Measurements from ENCODE around the gene PRKCG. TPM values are rescaled to one million over a fixed set of nuclear protein-coding genes. Genes with fewer than 3 reads are reported as not detected.
A peak's percentile ranks its signal among the peaks of the same experiment; 100 is the strongest.
"Not testable (repeated sequence)": the region's sequence is repeated elsewhere in the genome, so short reads cannot be mapped to it uniquely, and the experiment has no call there.

The PRKCG gene
- total RNA-seq = 1 to 10 TPM in 2 of 5 experiments, not detected in 3; 1.6 to 2.4 TPM
- under 1 TPM in 1 of 2 donors, not detected in 1; 0.05 TPM for polyA plus RNA-seq
- total RNA-seq = 5.4 reads per million, percentile 25 among the genes with 10 or more reads in this experiment

DNA sequence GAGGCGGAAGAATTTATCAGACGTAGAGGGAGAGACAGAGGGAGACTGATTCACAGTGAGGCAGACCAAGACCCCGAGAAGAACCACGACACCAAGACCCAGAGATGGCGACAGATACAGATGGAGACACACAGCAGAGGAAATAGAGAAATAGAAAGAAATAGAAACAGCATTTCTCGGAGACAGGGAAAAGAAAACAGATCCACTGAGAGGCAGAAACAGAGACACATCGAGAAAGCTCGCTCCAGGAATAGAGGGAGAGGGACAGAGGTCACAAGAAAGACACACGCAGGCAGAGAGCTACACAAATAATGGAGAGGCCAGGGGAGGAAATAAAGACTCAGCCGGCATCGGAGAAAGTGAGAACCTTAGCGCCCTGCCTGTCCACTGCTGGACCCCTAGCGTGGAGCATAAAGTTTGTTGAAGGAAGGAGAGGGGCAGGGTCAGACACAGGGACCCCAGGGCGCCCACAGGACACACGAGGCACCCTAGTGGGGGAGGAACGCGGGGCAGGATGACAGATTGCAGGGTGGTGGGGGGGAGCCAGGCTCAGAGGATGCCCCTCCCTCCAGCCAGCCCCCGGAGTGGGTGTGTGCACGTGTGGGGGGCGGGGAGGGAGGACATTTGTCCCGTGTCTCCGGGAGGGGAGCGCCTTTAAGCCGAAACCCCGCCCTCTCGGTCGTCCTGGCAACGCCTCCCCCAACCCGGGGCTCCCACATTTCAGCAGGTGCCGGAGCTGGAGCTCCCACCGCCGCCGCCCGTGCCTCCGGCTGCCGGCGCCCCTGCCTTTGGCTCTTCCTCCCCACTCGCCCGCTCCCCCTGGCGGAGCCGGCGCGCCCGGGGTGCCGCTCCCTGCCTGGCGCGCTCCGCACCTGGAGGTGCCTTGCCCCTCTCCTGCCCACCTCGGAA is at the start of gene PRKCG:
Gene PRKCG, plus strand, starts transcription at position 716 of the 909 bp plus-strand sequence. CDS start 298 bp downstream, outside the sequence.
- Histone ChIP-seq H3K36me3 (ENCODE audit: control insufficient read depth in 2 of 3, insufficient read depth in 3 of 3, low read length in 3 of 3) (no peaks in the 10 kb centered on the region), H3K27me3 (ENCODE audit: control insufficient read depth in 2 of 2, insufficient read depth in 2 of 2, low read length in 2 of 2) (peaks cover 0 to 31% of the 10 kb centered on the region in 2 donors), H3K4me1 (ENCODE audit: control insufficient read depth in 2 of 2, insufficient read depth in 2 of 2, low read length in 2 of 2) (peaks cover 25 to 44% of the 10 kb centered on the region in 2 donors), H3K27ac (ENCODE audit: low read depth, low read length) (no peak within 1 kb of the TSS), H3K9me3 (ENCODE audit: control insufficient read depth in 2 of 3, low read length in 3 of 3) (no peaks in the 10 kb centered on the region), H3K4me3 (ENCODE audit: low read length) (peak within 1 kb of the TSS; percentile 47)
- intact Hi-C loops (cut with micrococcal nuclease) = loop anchor here (1.0 to 5.0 kb wide), 4 partner anchors 13 to 89 kb away; no protein-coding TSS in a partner anchor
- ChIA-PET CTCF (interaction anchor here (0.8 to 1.5 kb wide), 9 partner anchors 9 to 39 kb away, joined by 3 to 10 read pairs (median 3); no protein-coding TSS in a partner anchor), POLR2A (interaction anchor here (0.9 to 3.2 kb wide), 2 partner anchors 11 to 14 kb away, joined by 3 to 23 read pairs; partner anchors contain the start of gene MYADM)
- Mint-ChIP-seq H3K36me3 (peaks cover 0 to 7% (median 0%) of the 10 kb centered on the region in 5 donors), H3K4me3 (peak within 1 kb of the TSS in 9 of 10 donors; percentile 10 to 54 (median 37)), H3K9me3 (peaks cover 0 to 6% (median 0%) of the 10 kb centered on the region in 11 donors), H3K4me1 (peaks cover 15 to 39% (median 24%) of the 10 kb centered on the region in 7 donors), H3K27me3 (peaks cover 21 to 35% (median 26%) of the 10 kb centered on the region in 5 donors), H3K27ac (peak within 1 kb of the TSS in 1 of 9 donors; percentile 65)
- DNase-seq (peak; percentile 60 to 75 (median 69)), ATAC-seq (peak; percentile 47)

DNA sequence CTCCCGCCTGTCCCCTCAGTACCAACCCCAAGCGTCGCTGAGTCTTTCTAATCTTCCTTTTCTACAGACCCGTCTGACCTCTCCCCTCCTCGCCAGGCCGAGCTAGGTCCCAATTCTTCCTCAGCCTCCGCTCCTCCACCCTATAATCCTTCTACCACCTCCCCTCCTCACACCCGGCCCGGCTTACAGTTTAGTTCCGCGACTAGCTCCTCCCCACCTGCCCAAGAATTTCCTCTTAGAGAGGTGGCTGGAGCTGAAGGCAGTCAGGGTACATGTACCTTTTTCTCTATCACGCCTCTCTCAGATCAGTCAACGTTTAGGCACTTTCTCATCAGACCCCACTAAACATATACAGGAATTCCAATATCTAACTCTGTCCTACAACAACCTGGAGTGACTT is 49.1 kb upstream of the PRKCG start:
- H3K27me3 Mint-ChIP-seq = peaks cover 23 to 62% (median 34%) of the 10 kb centered on the region in 5 donors
- intact Hi-C loops (cut with micrococcal nuclease); H3K4me1 ChIP-seq (ENCODE audit: control insufficient read depth in 2 of 2, insufficient read depth in 2 of 2, low read length in 2 of 2): not testable (repeated sequence)

DNA sequence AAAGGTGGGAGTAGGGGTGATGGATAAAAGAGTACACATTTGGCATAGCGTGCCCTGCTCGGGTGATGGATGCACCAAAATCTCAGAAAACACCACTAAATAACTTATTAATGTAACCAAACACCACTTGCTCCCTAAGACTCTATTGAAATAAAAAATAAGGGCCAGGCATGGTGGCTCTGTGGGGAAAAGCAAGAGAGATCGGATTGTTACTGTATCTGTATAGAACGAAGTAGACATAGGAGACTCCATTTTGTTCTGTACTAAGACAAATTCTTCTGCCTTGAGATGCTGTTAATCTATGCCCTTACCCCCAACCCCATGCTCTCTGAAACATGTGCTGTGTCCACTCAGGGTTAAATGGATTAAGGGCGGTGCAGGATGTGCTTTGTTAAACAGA is 43.6 kb upstream of the PRKCG start:
- H3K27ac ChIP-seq (ENCODE audit: low read depth, low read length); H3K36me3 ChIP-seq (ENCODE audit: control insufficient read depth in 2 of 3, insufficient read depth in 3 of 3, low read length in 3 of 3); H3K4me3 Mint-ChIP-seq; H3K27me3 ChIP-seq (ENCODE audit: control insufficient read depth in 2 of 2, insufficient read depth in 2 of 2, low read length in 2 of 2); DNase-seq; H3K9me3 Mint-ChIP-seq; POLR2A ChIA-PET; H3K9me3 ChIP-seq (ENCODE audit: control insufficient read depth in 2 of 3, low read length in 3 of 3); H3K27ac Mint-ChIP-seq; ATAC-seq; H3K4me1 Mint-ChIP-seq; CTCF ChIA-PET; H3K36me3 Mint-ChIP-seq; intact Hi-C loops (cut with micrococcal nuclease); H3K4me1 ChIP-seq (ENCODE audit: control insufficient read depth in 2 of 2, insufficient read depth in 2 of 2, low read length in 2 of 2); H3K4me3 ChIP-seq (ENCODE audit: low read length): not testable (repeated sequence)
- peaks cover 4 to 28% (median 12%) of the 10 kb centered on the region in 5 donors for H3K27me3 Mint-ChIP-seq

More for the DNA sequence above, 49.1 kb upstream of the PRKCG start:
- H3K9me3 ChIP-seq (ENCODE audit: control insufficient read depth in 2 of 3, low read length in 3 of 3); DNase-seq; H3K4me3 Mint-ChIP-seq; H3K36me3 Mint-ChIP-seq; CTCF ChIA-PET; H3K4me3 ChIP-seq (ENCODE audit: low read length); H3K4me1 Mint-ChIP-seq; H3K9me3 Mint-ChIP-seq; H3K27ac Mint-ChIP-seq; H3K27me3 ChIP-seq (ENCODE audit: control insufficient read depth in 2 of 2, insufficient read depth in 2 of 2, low read length in 2 of 2); H3K36me3 ChIP-seq (ENCODE audit: control insufficient read depth in 2 of 3, insufficient read depth in 3 of 3, low read length in 3 of 3); H3K27ac ChIP-seq (ENCODE audit: low read depth, low read length); ATAC-seq; POLR2A ChIA-PET: not testable (repeated sequence)

DNA sequence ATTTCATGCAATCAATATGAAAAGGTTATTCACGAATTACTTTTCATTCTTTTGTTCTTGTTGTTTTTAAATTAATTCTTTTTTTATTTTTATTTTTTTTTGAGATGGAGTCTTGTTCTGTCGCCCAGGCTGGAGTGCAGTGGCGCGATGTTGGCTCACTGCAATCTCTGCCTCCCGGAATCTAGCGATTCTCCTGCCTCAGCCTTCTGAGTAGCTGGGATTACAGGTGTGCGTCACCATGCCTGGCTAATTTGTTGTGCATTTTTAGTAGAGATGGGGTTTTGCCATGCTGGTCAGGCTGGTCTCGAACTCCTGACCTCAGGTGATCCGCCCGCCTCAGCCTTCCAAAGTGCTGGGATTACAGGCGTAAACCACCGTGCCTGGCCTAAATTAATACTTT is 41.8 kb upstream of the PRKCG start:
- H3K36me3 Mint-ChIP-seq; H3K27me3 ChIP-seq (ENCODE audit: control insufficient read depth in 2 of 2, insufficient read depth in 2 of 2, low read length in 2 of 2); H3K4me1 Mint-ChIP-seq; ATAC-seq; H3K9me3 ChIP-seq (ENCODE audit: control insufficient read depth in 2 of 3, low read length in 3 of 3); H3K4me3 ChIP-seq (ENCODE audit: low read length); H3K27ac Mint-ChIP-seq; DNase-seq; POLR2A ChIA-PET; H3K27ac ChIP-seq (ENCODE audit: low read depth, low read length); H3K36me3 ChIP-seq (ENCODE audit: control insufficient read depth in 2 of 3, insufficient read depth in 3 of 3, low read length in 3 of 3); H3K4me3 Mint-ChIP-seq; H3K4me1 ChIP-seq (ENCODE audit: control insufficient read depth in 2 of 2, insufficient read depth in 2 of 2, low read length in 2 of 2); H3K9me3 Mint-ChIP-seq: not testable (repeated sequence)
- CTCF ChIA-PET = interaction anchor here (1.8 kb wide), 1 partner anchor 183 kb away, joined by 9 read pairs; no protein-coding TSS in a partner anchor
- intact Hi-C loops (cut with micrococcal nuclease) = loop anchor here in 1 of 2 donors (5.0 kb wide), 1 partner anchor 643 kb away; no protein-coding TSS in a partner anchor
- H3K27me3 Mint-ChIP-seq = peaks cover 0 to 10% (median 9%) of the 10 kb centered on the region in 5 donors

DNA sequence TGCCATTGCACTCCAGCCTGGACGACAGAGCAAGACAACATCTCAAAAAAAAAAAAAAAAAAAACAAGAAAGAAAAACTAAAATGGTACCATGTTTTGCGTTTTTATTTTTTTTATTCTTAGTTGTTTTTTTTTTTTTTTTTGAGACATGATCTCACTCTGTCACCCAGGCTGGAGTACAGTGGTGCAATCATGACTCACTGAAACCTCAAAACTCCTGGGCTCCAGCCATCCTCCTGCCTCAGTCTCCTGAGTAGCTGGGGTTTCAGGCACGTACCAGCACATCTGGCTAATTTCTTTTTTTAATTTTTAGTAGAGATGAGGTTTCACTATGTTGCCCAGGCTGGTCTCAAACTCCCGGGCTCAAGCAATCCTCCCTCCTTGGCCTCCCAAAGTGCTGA is 41.1 kb upstream of the PRKCG start:
- DNase-seq; H3K4me1 Mint-ChIP-seq; H3K27ac Mint-ChIP-seq; H3K4me3 ChIP-seq (ENCODE audit: low read length); ATAC-seq; POLR2A ChIA-PET; H3K4me3 Mint-ChIP-seq; H3K4me1 ChIP-seq (ENCODE audit: control insufficient read depth in 2 of 2, insufficient read depth in 2 of 2, low read length in 2 of 2); H3K27ac ChIP-seq (ENCODE audit: low read depth, low read length); H3K27me3 ChIP-seq (ENCODE audit: control insufficient read depth in 2 of 2, insufficient read depth in 2 of 2, low read length in 2 of 2); H3K9me3 ChIP-seq (ENCODE audit: control insufficient read depth in 2 of 3, low read length in 3 of 3); H3K9me3 Mint-ChIP-seq; H3K36me3 Mint-ChIP-seq; H3K36me3 ChIP-seq (ENCODE audit: control insufficient read depth in 2 of 3, insufficient read depth in 3 of 3, low read length in 3 of 3): not testable (repeated sequence)
- CTCF ChIA-PET = interaction anchor here (0.9 to 1.8 kb wide), 3 partner anchors 66 to 189 kb away, joined by 3 to 9 read pairs (median 7); no protein-coding TSS in a partner anchor
- H3K27me3 Mint-ChIP-seq = peaks cover 0 to 14% (median 9%) of the 10 kb centered on the region in 5 donors
- intact Hi-C loops (cut with micrococcal nuclease) = loop anchor here in 1 of 2 donors (5.0 kb wide), 1 partner anchor 644 kb away; no protein-coding TSS in a partner anchor

DNA sequence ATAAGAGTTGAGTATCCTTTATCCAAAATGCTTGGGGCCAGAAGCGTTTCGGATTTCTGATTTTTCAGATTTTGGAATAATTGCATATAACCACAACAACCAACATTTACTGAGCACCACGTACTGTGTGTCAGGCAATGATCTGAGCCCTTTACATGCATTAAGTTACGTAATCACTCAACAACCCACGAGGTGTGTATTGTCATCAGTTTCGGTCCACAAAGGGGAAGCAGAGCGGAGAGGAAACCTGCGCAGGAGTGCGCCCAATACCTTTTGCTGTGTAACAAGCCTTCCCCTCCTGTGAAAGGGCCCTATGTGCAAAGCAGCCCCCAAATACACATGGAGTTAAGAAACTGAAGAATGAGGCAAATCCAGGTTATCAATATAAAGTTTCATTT is 37.1 kb upstream of the PRKCG start:
- H3K4me1 Mint-ChIP-seq = peaks cover 0 to 7% (median 5%) of the 10 kb centered on the region in 7 donors
- no peak overlapping the region for H3K4me3 Mint-ChIP-seq
- H3K27me3 ChIP-seq (ENCODE audit: control insufficient read depth in 2 of 2, insufficient read depth in 2 of 2, low read length in 2 of 2) = peaks cover 0 to 4% of the 10 kb centered on the region in 2 donors
- no peaks in the 10 kb centered on the region for H3K36me3 ChIP-seq (ENCODE audit: control insufficient read depth in 2 of 3, insufficient read depth in 3 of 3, low read length in 3 of 3)
- peaks cover 0 to 2% (median 0%) of the 10 kb centered on the region in 11 donors for H3K9me3 Mint-ChIP-seq
- intact Hi-C loops (cut with micrococcal nuclease) = loop anchor here in 1 of 2 donors (5.0 kb wide), 1 partner anchor 648 kb away; no protein-coding TSS in a partner anchor
- ChIA-PET POLR2A (no interaction called here), CTCF (no interaction called here)
- peaks cover 0 to 5% (median 0%) of the 10 kb centered on the region in 5 donors for H3K36me3 Mint-ChIP-seq
- ATAC-seq (peak; percentile 63), DNase-seq (no peak)
- H3K27me3 Mint-ChIP-seq = peaks cover 18 to 30% (median 23%) of the 10 kb centered on the region in 5 donors
- H3K9me3 ChIP-seq (ENCODE audit: control insufficient read depth in 2 of 3, low read length in 3 of 3) = no peaks in the 10 kb centered on the region
- no peak overlapping the region for H3K27ac ChIP-seq (ENCODE audit: low read depth, low read length)
- H3K4me3 ChIP-seq (ENCODE audit: low read length) = no peak overlapping the region
- no peak overlapping the region for H3K27ac Mint-ChIP-seq
- peaks cover 0 to 3% of the 10 kb centered on the region in 2 donors for H3K4me1 ChIP-seq (ENCODE audit: control insufficient read depth in 2 of 2, insufficient read depth in 2 of 2, low read length in 2 of 2)

All from naive thymus-derived CD4-positive, alpha-beta T cell (primary cell).